AG08395 (cell line): ENCODE results near the gene MED15.
"Not testable (repeated sequence)": the region's sequence is repeated elsewhere in the genome, so short reads cannot be mapped to it uniquely, and the experiment has no call there.

Experiments used
- DNase-seq: peaks from one replicate; pipeline ENCODE4 v3.0.0; 2012; ENCODE audit warnings: mixed read lengths, low spot score

Gene MED15

DNA sequence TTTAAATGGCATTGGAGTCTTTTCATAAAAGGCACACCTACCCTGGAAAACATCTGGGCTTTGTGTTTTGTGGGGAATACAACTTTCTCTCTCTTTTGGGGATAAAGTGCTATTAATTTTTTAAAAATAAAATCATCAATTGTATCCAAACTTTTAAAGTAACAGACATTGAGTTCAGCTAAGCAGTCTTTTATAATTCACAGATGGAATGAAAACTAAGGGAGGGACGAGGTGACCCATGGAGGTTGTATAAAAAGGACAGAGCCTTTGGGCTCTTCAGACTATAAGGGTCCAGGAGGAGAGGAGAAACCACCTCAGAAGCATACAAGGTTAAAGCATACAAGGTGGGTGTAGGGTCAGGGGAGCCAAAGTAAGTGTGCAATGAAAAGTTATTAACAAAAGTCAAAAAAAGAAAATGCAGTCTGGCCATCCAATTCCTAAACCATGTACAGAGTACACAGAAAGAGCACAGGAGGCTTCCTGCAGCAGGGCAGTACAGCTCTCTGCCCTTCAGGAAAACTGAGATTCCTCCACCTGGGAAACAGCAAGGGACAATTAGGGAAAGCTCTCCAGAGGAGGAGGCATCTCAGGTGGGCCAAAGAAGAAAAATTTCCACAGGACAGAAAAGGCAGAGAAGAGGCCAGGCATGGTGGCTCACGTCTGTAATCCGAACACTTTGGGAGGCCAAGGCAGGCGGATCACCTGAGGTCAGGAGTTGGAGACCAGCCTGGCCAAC is 22.3 kb upstream of the MED15 start:
- no peak for DNase-seq

GRCh38 chr22:20486229-20486628 is 21.2 kb upstream of the MED15 start:
- peak; percentile 55 for DNase-seq

GRCh38 chr22:20487715-20488114 is 19.7 kb upstream of the MED15 start:
- DNase-seq, result no peak

DNA sequence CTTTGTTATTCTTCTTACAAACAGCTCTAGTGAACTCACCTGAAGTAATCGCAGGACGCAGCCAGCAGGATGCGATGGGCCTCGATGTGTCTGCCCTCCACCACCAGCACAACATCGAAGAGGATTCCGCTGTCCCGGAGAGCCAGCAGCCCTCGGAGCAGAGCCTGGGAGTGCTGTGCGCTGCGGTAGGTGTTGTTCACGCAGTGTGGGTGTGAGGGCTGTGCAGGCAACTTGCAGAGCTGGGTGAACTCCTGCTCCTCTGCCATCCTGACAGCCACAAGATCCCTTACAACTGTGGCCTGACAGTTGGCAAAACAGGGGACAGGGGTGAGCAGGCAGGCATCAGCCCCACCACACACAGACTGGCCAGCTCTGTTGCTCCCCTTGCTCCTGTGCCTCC is 18.5 kb upstream of the MED15 start:
- DNase-seq, result no peak

- no peak for DNase-seq
These were observed 17.0 kb upstream of the MED15 start for GRCh38 chr22:20490183-20490940.

DNA sequence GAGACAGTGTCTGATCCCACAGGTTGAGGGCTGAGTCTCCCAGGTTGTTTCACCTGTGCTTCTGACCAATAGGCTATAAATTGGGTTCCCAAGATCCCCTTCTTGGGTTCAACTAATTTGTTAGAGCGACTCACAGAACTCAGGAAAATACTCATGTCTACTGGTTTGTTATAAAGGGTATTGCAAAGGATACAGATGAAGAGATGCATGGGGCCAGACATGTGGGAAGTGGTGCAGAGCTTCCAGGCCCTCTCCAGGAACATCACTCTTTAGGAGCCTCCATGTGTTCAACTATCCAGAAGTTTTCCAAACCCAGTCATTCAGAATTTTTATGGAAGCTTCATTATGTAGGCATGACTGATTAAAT is 16.5 kb upstream of the MED15 start:
- no peak for DNase-seq

GRCh38 chr22:20491346-20491745 is 16.1 kb upstream of the MED15 start:
- DNase-seq, result no peak

- DNase-seq, result peak; percentile 27
These were observed 12.2 kb upstream of the MED15 start, which contains the start of gene KLHL22 for GRCh38 chr22:20494978-20495860. Gene KLHL22, minus strand, starts transcription at chr22:20495795. Its CDS starts 6,584 bp downstream, at chr22:20489211.

DNA sequence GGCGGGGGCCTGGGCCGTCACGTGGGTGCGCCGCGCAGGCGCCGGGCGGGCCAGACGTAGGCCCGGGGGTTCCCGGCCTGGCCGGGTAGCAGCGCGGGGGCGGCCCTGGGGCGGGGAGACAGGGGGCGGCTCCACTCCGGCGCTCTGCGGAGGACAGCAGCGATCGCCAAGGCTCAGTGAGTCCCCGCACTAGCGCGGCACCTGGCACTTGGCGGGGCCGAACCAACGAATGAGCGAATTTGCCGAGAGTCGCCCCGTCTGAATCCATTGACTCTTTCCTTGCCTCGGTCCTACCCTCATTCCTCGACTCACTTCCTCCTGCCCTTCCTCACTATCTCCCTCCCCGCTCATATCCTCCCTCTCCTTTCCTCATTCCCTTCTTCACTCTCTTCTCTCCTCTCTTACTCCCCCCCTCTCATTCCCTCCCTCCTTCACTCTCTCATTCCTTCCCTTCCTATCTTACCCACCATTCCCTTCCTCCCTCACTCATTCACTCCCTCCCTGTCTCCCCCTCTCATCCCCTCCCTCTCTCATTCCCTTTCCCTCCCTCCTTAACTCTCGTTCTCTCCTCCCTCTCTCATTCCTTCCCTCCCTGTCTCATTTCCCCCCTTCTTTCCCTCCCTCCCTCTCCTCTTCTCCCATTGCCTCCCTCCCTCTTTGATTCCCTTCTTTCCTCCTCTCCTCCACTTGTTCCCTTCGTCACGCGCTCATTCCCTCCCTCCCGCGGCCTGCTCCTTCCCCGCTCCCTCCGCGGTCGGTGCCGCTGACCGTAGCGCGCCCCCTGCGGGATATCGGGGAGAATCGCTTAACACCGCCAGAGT is 11.3 kb upstream of the MED15 start:
- DNase-seq, result peak; percentile 98

DNA sequence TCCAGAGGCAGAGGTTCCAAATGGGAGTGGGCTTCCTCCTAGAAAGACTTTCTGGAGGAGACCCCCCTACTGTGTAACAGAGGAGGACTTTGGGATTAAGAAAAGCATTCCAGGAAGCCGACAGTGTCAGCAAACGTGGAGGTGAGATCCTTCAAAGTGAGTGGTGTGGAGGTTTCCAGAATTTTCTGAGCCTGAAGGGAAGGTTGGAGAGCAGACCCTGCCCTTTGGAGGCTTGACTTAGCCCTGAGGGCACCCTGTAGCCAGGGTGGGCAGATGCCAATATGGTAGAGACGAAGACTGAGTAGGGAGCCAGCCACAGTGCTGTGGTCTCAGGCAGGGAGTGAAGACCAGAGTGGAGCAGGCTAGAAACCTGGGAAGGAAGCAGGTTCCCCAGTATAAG is 10.0 kb upstream of the MED15 start:
- DNase-seq, result no peak

DNA sequence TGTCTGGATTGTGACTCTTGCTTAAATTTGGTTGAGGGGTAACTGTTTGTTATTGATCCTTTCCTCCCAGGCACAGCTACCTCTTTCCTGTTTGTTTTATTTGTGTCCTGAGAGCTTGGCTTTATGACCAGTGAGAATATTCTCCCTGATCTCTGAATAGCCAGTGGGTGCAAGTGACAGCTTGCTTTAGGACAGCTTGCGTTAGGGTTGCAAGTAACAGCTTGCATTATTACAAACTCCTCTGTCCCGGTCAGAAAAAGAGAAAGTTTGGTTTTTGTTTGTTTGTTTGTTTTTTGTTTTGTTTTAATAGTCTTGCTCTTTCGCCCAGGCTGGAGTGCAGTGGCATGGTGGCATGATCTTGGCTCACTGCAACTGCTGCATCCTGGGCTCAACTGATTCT is 8.5 kb upstream of the MED15 start:
- no peak for DNase-seq

DNA sequence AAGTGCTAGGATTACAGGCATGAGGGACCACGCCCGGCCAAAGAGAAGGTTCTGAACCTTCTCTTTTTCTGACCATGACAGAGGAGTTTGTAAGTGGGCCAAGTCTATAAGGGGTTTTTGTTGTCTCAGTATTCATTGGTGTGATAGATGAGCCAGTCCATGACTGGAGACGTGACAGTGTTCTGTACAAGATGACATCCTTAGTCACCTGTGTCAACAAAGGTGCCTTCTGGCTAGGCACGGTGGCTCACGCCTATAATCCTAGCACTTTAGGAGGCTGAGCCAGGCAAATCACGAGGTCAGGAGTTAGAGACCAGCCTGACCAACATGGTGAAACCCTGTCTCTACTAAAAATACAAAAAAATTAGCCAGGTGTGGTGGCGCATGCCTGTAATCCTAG is 7.6 kb upstream of the MED15 start:
- no peak for DNase-seq

DNA sequence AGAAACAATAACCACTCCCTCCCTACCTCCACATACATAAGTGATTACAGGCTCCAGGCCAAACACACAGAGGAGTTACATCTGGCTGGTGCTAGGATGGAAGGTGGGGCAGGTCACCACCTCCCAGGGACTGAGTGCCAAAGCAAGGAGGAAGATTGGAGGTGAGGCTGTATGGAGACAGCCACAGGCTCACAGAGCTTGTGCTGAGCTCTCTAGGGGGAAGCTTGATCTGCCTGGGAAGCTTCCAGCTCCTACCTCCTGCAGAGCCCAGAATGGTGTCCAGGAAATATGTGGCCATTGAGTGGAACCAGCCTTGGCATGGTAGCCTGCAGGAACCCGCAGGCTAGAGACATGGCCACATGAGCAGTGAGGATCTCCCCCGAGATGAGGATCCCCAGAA is 3.6 kb upstream of the MED15 start:
- DNase-seq, result no peak

- peak; percentile 73 for DNase-seq
These were observed 3.0 kb upstream of the MED15 start for GRCh38 chr22:20504293-20504922.

DNA sequence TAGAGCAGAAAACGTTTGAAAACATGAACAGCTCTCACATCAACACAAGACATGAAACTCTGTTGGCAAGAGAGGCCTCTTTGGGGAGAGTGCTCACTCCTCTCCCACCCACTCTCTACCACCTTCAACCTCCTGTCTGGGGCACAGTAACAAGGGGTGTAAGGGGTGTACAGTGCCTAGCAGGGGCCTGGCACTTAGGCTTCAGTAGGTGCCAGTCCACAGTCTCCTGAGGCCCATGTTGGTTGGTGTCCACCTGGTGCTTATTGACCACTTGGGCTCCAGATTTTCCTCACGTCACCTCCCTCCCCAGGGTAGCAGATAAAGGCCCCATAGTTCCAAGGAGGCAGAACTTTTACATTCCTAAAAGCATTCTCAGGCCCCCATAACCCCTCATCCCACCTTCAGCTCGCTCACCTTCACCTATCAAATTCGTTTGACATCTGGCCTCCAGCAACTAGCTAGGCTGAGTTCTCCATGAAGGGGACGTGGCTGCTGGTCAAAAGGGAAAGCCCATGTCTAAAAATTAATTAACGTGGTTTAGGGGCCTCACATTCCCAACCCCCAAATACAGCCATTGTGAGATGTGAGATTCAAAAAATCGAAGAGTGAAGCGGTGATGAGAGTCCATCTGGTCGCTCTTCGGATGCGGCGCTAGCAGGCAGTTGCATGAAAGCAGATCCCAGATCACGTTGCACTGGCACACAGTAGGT is 712 bp upstream of the MED15 start:
- DNase-seq, result no peak

DNA sequence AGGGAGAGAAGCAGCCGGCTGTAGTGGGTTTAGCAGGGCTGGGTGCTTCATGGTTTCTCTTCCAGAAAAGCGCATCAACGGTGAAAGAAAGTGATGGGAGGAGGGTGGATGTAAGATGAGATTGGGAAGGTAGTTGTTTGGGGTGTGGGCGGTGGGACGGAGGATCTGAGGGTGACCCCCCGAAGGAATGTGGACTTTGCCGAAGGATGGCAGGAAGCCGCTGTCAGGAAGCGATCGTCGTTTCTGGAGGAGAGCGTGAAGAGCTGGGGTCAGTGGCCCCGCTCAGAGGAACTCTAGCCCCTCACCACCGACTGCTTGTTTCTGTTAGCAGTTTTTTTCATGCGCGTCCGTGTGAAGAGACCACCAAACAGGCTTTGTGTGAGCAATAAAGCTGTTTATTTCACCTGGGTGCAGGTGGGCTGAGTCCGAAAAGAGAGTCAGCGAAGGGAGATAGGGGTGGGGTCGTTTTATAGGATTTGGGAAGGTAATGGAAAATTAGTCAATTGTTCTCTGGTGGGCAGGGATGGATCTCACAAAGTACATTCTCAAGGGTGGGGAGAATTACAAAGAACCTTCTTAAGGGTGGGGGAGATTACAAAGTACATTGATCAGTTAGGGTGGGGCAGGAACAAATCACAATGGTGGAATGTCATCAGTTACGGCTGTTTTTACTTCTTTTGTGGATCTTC is 801 bp downstream of the MED15 start:
- not testable (repeated sequence) for DNase-seq

- DNase-seq, result no peak
These were observed 1.4 kb downstream of the MED15 start for GRCh38 chr22:20508815-20509271.

GRCh38 chr22:20509344-20510047 is 2.1 kb downstream of the MED15 start:
- peak; percentile 91 for DNase-seq
